Loucy (cell line): ENCODE results near the gene TENT4B.

Experiments used
- H2AFZ ChIP-seq: fragments of 200-600 bp; sonication (generic); 2 replicates; pipeline ENCODE4 v1.6.0; 2016; ENCODE audit warnings: antibody characterized with exemption, mild to moderate bottlenecking, low read length, moderate library complexity
- H3F3A ChIP-seq: fragments of 200-600 bp; 2 replicates; pipeline ENCODE4 v1.6.0; 2016; ENCODE audit warnings: antibody characterized with exemption, low read depth, mild to moderate bottlenecking
- H3K27me3 ChIP-seq: fragments of 200-600 bp; sonication (generic); 2 replicates; pipeline ENCODE4 v1.6.1; 2014; ENCODE audit warnings: low read length, mild to moderate bottlenecking; ENCODE audit not compliant: insufficient read depth, poor library complexity, severe bottlenecking
- H3K36me3 ChIP-seq: fragments of 200-600 bp; sonication (generic); 2 replicates; pipeline ENCODE4 v1.6.1; 2016; ENCODE audit warnings: low read length; ENCODE audit not compliant: insufficient read depth
- H3K4me1 ChIP-seq: fragments of 200-600 bp; sonication (generic); 2 replicates; pipeline ENCODE4 v1.5.1; 2014; ENCODE audit warnings: low read length, mild to moderate bottlenecking; ENCODE audit not compliant: insufficient read depth, poor library complexity, severe bottlenecking
- H3K4me2 ChIP-seq: fragments of 200-600 bp; sonication (generic); 2 replicates; pipeline ENCODE4 v1.6.0; 2014; ENCODE audit warnings: antibody characterized with exemption, low read length, low read depth, mild to moderate bottlenecking; ENCODE audit not compliant: poor library complexity, severe bottlenecking
- H3K4me3 ChIP-seq: fragments of 200-600 bp; sonication (generic); 2 replicates; pipeline ENCODE4 v1.5.1; 2014; ENCODE audit warnings: low read length, mild to moderate bottlenecking, mixed read lengths; ENCODE audit not compliant: poor library complexity, severe bottlenecking
- H3K79me2 ChIP-seq: fragments of 200-600 bp; sonication (generic); 2 replicates; pipeline ENCODE4 v1.6.1; 2014; ENCODE audit warnings: low read length; ENCODE audit not compliant: insufficient read depth
- H3K9ac ChIP-seq: fragments of 200-600 bp; sonication (generic); 2 replicates; pipeline ENCODE4 v1.6.0; 2014; ENCODE audit warnings: mild to moderate bottlenecking, low read depth, low read length, moderate library complexity; ENCODE audit not compliant: poor library complexity, severe bottlenecking
- H3K9me2 ChIP-seq: fragments of 200-600 bp; sonication (generic); replicated peaks from 2 replicates; pipeline ENCODE4 v1.6.1; 2016; ENCODE audit warnings: low read depth, low read length, mixed read lengths
- H3K9me3 ChIP-seq: fragments of 200-600 bp; sonication (generic); 2 replicates; pipeline ENCODE4 v1.6.1; 2014; ENCODE audit warnings: mild to moderate bottlenecking, antibody characterized with exemption, low read length, low read depth; ENCODE audit not compliant: insufficient read depth
- H4K20me1 ChIP-seq: fragments of 200-600 bp; sonication (generic); 2 replicates; pipeline ENCODE4 v1.6.0; 2014; ENCODE audit warnings: antibody characterized with exemption, low read length, mild to moderate bottlenecking; ENCODE audit not compliant: insufficient read depth, poor library complexity, severe bottlenecking
- EZH2phosphoT487 ChIP-seq: fragments of 200-600 bp; IDR thresholded peaks from 2 replicates; pipeline ENCODE4 v1.6.1; 2018; ENCODE audit warnings: antibody characterized with exemption, mild to moderate bottlenecking, moderate library complexity, borderline replicate concordance
- TF ChIP-seq, protein P1 (sequence below): fragments of 200-600 bp; sonication (generic); conservative IDR thresholded peaks from 2 replicates; pipeline ENCODE4 v1.5.1; 2014; ENCODE audit warnings: mild to moderate bottlenecking, antibody characterized with exemption, low read length

The TENT4B gene

DNA sequence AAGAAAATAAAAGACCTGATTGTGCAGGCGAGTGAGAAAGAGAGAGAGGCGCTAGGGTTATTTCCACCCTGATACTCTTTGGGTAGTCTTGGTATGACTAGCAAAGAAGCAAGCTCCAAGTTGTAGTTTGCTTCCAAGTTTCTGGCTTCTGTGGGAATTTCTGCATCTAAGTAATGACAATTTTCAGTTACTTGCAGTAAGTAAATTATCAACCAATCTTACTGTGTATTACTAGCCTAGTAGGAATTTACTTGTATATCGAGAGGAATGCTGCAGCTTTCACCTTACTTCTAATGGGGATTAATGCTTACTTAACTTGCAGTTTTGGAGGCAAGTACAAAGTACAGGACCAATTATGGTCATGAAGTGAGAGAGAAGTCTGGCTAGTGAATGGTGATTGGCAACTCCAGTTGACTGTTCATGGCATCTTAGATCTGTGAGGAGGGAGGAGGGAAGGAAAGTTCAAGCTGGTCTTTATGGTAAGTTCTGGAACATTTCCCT lies 31.9 kb downstream of the TENT4B start:
- no peak overlapping the region for H2AFZ ChIP-seq
- no peaks in the 10 kb centered on the region for H3K9me3 ChIP-seq
- no peak overlapping the region for H3K4me3 ChIP-seq
- H3F3A ChIP-seq: no peaks in the 10 kb centered on the region
- H3K4me2 ChIP-seq: no peak overlapping the region
- no peaks in the 10 kb centered on the region for H3K36me3 ChIP-seq
- peaks cover 4% of the 10 kb centered on the region for H3K4me1 ChIP-seq
- no peaks in the 10 kb centered on the region for H3K27me3 ChIP-seq
- no peak for TF ChIP-seq EZH2phosphoT487
- TF ChIP-seq, protein P1, sequence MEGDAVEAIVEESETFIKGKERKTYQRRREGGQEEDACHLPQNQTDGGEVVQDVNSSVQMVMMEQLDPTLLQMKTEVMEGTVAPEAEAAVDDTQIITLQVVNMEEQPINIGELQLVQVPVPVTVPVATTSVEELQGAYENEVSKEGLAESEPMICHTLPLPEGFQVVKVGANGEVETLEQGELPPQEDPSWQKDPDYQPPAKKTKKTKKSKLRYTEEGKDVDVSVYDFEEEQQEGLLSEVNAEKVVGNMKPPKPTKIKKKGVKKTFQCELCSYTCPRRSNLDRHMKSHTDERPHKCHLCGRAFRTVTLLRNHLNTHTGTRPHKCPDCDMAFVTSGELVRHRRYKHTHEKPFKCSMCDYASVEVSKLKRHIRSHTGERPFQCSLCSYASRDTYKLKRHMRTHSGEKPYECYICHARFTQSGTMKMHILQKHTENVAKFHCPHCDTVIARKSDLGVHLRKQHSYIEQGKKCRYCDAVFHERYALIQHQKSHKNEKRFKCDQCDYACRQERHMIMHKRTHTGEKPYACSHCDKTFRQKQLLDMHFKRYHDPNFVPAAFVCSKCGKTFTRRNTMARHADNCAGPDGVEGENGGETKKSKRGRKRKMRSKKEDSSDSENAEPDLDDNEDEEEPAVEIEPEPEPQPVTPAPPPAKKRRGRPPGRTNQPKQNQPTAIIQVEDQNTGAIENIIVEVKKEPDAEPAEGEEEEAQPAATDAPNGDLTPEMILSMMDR: no peak
- no peaks in the 10 kb centered on the region for H4K20me1 ChIP-seq
- no peak overlapping the region for H3K9ac ChIP-seq
- H3K9me2 ChIP-seq: no peaks in the 10 kb centered on the region
- H3K79me2 ChIP-seq: peaks cover 48% of the 10 kb centered on the region

DNA sequence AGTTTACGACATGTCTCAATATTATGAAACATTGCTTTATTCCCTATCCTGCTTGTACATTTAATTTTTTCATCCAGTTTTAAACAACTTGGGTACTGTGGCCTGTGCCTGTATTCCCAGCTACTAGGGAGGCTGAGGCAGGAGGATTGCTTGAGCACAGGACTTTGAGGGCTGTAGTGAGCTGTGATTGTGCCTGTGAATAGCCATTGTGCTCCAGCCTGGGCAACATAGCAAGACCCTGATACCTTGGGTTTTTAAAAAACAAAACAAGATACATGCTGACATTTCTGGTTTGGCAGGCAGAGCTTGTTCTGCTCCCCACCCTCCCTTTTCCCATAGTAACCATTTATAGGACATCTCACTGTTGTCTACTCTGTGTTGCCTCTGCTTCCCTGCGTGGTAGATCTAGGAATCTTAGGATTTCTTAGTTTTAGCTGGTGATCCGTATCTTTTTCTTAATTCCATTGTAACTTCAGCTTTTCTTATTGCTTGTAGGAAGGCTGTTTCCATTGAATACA lies 35.6 kb downstream of the TENT4B start:
- Histone ChIP-seq H3K79me2 (peaks cover 49% of the 10 kb centered on the region), H2AFZ (no peak overlapping the region), H3K9me3 (no peaks in the 10 kb centered on the region), H3K9me2 (no peaks in the 10 kb centered on the region), H3F3A (no peaks in the 10 kb centered on the region), H3K4me1 (peaks cover 4% of the 10 kb centered on the region), H3K9ac (no peak overlapping the region), H3K4me3 (no peak overlapping the region), H3K27me3 (no peaks in the 10 kb centered on the region), H4K20me1 (no peaks in the 10 kb centered on the region), H3K36me3 (no peaks in the 10 kb centered on the region), H3K4me2 (no peak overlapping the region)
- TF ChIP-seq EZH2phosphoT487: no peak
- TF ChIP-seq, protein P1: no peak

DNA sequence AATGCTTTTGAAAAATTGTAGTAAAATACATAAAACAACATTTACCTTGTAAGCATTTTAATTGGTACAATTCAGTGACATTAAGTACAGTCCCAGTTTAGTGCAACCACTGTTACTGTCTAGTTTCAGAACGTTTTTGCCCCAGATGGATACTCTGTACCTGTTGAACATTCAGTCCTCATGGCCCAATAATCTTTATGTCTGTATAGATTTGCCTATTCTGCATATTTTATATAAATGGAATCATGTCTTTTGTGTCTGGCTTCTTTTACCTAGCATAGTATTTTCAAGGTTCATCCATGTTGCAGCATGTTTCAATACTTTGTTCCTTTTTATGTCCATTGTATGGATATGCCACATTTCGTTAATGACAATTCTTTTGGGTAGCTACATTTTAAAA lies 37.2 kb downstream of the TENT4B start:
- Histone ChIP-seq H2AFZ (no peak overlapping the region), H4K20me1 (no peaks in the 10 kb centered on the region), H3K79me2 (peaks cover 47% of the 10 kb centered on the region)

More for the DNA sequence above, 37.2 kb downstream of the TENT4B start:
- Histone ChIP-seq H3F3A (no peaks in the 10 kb centered on the region), H3K4me2 (no peak overlapping the region), H3K9me2 (no peaks in the 10 kb centered on the region), H3K9me3 (no peaks in the 10 kb centered on the region), H3K4me1 (peaks cover 7% of the 10 kb centered on the region), H3K9ac (no peak overlapping the region), H3K4me3 (no peak overlapping the region), H3K36me3 (no peaks in the 10 kb centered on the region), H3K27me3 (no peaks in the 10 kb centered on the region)
- TF ChIP-seq, protein P1: no peak
- TF ChIP-seq EZH2phosphoT487: no peak
